Fibroblast of lung (primary cell): ENCODE results near the gene UPF3A.

Source experiments
- CTCF ChIP-seq, 2 donors: IDR thresholded peaks in 1 of 2; conservative IDR thresholded peaks in 1 of 2; 1 replicate in 1 of 2; 2 replicates in 1 of 2; pipeline ENCODE4 v1.5.1; 2011 to 2012; ENCODE audit warnings: low read length in 2 of 2, control low read depth in 1 of 2, inconsistent platforms in 1 of 2, low read depth in 1 of 2, mild to moderate bottlenecking in 1 of 2
- EZH2 ChIP-seq: IDR thresholded peaks from 2 replicates; pipeline ENCODE4 v1.5.1; 2012; ENCODE audit warnings: low read length, control low read depth, mild to moderate bottlenecking; ENCODE audit errors: missing control alignments

DNA sequence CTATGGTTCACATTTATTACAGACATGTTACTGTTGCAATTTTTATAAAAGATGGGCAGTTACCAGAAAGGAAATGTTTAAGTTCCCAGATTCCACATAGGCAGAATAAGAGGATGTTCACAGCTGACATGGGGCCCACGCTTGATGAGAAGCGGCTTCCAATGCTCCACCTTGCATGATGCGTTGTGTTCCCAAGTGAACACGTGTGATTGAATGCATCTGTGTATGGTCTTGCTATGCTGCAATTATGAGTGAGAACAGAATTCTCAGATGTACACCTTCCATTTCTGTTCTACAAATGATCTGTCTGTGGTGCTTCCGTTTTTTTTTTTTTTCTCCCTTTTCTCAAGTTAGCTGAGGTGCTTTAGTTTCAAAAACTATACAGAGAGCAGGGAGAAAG lies 15.5 kb downstream of the UPF3A start:
- TF ChIP-seq EZH2 (no peak), CTCF (conservative IDR thresholded peaks at IDR 0.05 in 1 of 2, IDR thresholded peaks at IDR 0.05 in 1 of 2; ENCODE audit: low read depth in 1 of 2, low read length in 2 of 2) (no peak)
